ENCODE measurements around the gene RAB6B.

GRCh38 chr3:133838296-133838789 is 57.3 kb downstream of the RAB6B start:
- TF ChIP-seq CREB1 (CRISPR knock-in tag; IDR thresholded peaks at IDR 0.05; ENCODE audit: low read depth) (no peak), CTCF (conservative IDR thresholded peaks at IDR 0.05; ENCODE audit: low read depth in 2 of 2) (no peak), POLR2AphosphoS5 (IDR thresholded peaks at IDR 0.05; ENCODE audit: low read depth) (no peak)
